Activated CD8-positive, alpha-beta memory T cell treated with anti-CD3 and anti-CD28 coated beads for 1 hour (primary cell): ENCODE measurements around the gene SLC9A9.

ENCODE experiments used
- DNase-seq, 2 donors: peaks; one replicate each; pipeline ENCODE4 v3.0.0-alpha.2; 2020; ENCODE audit warnings: low read depth in 1 of 2; ENCODE audit errors: extremely low read depth in 1 of 2

Gene SLC9A9

DNA sequence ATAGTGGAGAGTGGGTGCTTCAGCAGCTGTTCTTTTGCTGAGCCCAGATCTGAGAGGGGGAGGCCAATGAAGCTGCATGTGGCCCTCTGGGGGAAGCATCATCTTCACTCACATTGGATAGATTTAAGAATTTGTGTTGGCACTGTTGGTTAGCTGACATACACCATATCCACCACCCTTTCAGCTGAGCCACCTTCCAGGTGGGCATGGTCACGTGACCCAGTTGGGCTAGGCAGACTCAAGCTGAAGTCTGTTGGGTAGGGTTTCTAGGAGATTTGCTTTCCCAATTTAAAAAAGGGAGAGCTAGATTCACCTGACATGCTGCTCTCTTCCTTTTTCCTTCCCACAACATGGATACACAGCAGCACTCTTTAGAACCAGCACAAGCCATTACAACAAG lies 417.7 kb downstream of the SLC9A9 start:
- no peak for DNase-seq

DNA sequence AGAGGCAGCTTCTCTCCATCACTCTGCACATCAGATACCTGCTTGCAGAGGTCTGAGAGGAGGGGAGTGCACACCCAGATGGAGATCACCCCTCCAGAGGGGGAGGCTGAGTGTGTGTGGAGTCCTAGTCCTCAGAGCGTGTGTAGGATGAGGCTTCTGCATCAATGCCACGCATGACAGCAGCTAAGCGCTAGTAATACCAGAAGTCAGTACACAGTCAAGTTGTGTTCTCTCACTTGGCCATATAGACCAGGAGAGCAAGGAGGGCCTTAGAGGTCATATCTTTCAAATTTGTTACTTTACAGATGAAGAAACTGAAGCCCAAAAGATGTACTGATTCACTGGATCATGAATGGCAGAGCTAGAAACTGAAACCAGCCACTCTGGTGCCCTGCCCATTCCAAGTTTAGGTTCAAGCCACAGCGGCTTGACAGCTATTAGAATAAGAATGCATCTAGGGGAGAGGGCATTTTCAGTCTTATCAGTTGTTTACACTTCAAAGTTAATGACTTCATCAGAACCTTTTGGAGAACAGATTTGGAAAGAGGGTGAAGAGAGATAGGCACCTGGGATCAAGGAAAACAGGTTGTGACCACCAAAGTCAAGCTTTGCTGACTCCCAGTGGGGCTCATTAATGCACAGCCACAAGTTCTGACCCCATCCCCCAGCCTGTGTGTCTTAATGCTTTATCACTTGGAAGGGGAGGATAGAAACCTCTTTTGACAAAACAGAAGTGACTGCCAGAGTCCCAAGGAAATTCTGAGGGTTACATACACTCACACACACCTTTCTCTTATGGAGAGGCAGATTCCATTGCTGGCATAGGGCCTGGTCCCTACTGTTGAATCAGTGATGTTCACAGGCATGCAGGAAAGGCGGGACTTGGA lies 418.4 kb downstream of the SLC9A9 start:
- DNase-seq, result no peak

DNA sequence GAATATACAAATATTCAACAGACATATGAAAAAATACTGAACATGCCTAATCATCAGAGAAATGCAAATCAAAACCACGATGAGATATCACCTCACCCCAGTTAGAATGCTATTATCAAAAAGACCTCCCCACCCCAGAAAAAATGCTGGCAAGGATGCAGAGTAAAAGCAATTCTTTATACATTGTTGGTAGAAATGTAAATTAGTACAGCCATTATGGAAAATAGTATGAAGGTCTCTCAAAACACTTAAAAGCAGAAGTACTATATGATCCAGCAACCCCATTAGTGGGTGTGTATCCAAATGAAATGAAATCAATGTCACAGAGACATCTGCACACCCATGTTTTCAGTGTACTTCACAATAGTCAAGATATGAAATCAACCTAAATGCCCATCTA lies 420.0 kb downstream of the SLC9A9 start:
- DNase-seq, result no peak

- DNase-seq, result no peak
These were observed 420.6 kb downstream of the SLC9A9 start for GRCh38 chr3:143427631-143428030.

- DNase-seq, result no peak
These were observed 423.4 kb downstream of the SLC9A9 start for GRCh38 chr3:143424874-143425273.

DNA sequence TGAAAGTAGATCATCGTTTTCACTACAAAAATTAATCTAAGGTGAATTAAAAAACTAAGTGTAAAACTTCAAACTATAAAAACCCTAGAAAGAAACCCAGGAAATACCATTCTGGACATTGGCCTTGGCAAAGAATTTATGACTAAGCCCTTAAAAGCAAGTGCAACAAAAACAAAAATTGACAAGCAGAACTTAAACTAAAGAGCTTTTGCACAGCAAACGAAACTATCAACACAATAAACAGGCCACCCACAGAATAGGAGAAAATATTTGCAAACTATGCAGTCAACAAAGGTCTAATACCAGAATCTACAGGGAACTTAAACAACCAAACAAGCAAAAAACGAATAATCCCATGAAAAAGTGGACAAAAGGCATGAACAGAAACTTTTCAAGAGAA lies 426.7 kb downstream of the SLC9A9 start:
- DNase-seq, result no peak

DNA sequence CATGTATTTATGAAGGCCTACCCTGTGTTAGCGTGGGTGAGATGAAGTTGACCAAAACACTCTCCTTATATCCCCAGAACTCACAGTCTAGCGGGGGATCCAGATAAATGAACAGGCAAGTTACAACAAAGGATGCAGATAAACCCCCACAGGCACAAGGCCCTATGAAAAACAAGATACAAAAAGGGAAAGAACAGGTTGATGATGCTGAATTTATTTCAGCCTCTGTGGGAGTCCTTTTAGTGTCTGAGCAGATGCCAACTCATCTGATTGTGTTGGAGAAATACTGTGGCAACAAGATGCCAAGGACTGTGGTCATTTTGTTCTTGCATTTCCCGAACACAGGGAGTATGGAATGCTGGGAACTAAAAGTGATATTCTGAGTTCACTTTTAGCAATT lies 428.7 kb downstream of the SLC9A9 start:
- DNase-seq, result no peak

- no peak for DNase-seq
These were observed 429.9 kb downstream of the SLC9A9 start for GRCh38 chr3:143418391-143418790.

GRCh38 chr3:143416229-143416628 lies 432.0 kb downstream of the SLC9A9 start:
- no peak for DNase-seq

DNA sequence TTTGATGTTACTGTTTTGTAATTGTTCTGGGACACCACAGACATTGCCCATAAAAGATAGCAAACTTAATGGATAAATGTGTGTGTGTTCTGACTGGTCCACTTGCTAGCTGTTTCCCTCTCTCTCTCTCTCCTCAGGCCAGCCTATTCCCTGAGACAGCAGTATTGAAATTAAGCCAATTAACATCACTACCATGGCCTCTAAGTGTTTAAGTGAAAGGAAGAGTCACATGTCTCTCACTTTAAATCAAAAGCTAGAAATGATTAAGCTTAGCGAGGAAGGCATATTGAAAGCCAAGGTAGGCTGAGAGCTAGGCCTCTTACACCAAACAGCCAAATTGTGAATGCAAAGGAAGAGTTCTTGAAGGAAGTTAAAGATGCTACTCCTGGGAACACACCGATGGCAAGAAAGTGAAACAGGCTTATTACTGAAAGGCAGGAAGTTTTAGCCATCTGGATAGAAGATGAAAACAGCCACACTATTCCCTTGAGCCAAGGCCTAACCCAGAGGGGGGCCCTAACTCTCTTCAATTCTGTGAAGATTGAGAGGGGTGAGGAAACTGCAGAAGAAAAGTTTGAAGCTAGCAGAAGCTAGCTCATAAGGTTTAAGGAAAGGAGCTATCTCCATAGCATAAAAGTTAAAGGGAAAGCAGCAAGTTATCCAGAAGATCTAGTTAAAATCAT lies 433.6 kb downstream of the SLC9A9 start:
- no peak for DNase-seq

- no peak for DNase-seq
These were observed 434.9 kb downstream of the SLC9A9 start for GRCh38 chr3:143413372-143413771.

DNA sequence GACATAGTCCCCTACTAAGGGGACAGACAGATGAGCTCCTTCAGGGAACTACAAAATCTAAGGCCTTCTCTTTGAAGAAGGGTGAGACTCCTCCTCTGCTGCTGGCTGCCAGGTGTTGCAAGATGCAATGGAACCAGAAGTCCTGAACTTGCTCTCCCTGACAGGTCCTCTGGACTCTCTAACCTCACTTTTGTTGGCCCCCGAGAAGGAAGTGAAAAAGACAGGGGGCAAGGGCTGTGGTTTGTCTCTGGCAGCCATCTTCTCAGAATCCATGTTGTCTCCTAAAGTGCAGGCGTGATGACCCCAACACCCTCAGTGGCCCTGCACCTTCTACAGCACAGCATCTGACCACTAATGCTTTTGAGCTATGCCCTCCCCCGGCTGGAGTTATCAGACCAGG lies 436.2 kb downstream of the SLC9A9 start:
- no peak for DNase-seq

DNA sequence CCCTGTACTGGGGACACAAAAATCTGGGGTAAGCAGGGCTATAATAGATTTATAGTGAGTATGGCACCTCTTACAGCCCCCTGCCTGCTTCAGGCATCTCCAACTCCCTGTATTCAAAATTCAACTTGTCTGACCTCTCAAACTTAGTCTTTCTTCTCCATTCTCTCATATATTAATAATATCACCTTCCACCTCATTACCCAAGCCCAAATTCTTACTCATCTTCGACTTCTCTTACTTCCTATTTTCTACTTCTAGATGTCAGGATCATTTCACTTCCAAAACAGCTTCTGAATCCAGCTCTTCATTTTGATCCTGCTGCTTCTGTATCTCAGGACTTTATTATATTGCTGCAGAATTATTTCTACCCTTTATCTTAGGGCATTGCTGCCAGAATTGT lies 438.0 kb downstream of the SLC9A9 start:
- no peak for DNase-seq

- DNase-seq, result no peak
These were observed 439.5 kb downstream of the SLC9A9 start for GRCh38 chr3:143408771-143409170.

DNA sequence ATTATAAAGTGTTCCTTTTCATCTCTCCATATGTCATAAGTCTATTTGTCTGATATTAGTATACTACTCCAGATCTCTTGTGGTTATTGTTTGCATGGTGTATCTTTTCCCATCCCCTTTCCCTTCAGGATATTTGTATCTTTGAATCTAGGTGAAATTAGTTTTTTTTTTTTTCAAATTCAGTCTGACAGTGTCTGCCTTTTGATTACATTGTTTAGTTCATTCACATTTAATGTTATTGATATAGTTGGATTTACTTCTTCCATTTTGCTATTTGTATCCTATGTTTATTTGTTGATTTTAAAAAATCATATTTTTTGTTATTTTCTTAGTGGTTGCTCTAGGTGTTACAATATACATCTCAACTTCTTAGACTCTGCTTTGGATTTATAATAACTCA lies 445.7 kb downstream of the SLC9A9 start:
- DNase-seq, result no peak

DNA sequence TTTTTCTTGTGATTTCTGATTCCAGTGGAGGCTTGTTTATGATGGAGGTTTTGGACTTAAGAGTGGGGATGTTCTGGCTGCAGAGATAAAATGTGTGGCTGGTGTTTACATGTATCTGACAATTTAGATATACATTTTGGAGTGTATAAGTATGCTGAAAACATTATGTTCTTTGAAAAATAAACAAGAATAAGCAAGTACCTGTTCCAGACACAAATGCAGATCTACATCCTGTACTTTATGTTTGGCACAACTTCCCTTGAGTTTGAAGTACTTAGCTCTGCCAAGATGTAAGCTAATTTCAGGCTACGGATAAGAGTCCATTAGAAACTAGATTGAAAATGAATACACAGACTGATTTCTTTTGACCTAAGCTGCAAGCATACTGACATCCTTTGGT lies 451.5 kb downstream of the SLC9A9 start:
- no peak for DNase-seq

- no peak for DNase-seq
These were observed 458.9 kb downstream of the SLC9A9 start for GRCh38 chr3:143389388-143389787.

DNA sequence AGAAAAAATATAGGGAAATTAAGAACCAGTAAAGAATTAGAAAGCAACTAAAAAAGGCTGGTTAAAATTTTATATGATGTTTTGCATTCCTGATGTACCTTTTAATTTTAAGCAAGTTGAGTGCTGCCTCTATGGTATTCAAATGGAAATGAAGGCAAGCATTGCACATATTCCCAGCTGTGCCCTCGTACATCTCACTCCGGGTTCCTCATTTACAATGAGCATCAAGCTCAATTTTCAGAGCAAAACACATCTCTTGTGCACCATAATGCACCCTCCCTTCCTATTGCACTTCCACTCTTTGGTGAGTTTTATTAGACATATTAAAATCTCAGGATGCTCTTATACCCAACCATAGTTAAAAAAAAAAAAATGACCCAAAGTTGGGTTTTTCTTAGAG lies 460.8 kb downstream of the SLC9A9 start:
- no peak for DNase-seq

- DNase-seq, result no peak
These were observed 464.2 kb downstream of the SLC9A9 start for GRCh38 chr3:143384076-143384475.

DNA sequence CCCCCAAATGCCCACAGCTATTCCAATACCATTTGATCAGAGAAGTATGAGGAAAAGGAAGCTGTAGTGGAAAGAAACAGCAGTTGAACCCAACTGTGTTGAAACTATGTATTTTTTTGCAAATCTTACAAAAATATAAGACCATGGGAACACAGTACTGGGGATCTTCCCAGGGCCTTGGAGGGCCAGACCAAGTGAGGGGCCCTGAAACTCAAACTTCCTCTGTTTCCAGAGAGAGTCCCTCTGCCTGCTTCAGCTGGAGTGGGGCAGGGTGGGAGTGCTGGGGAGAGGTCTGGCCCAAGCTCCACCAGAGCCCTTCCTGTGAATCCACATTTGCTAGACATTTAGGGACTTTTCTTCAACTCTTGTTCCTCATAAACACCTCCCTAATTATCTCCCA lies 464.8 kb downstream of the SLC9A9 start:
- DNase-seq, result no peak

DNA sequence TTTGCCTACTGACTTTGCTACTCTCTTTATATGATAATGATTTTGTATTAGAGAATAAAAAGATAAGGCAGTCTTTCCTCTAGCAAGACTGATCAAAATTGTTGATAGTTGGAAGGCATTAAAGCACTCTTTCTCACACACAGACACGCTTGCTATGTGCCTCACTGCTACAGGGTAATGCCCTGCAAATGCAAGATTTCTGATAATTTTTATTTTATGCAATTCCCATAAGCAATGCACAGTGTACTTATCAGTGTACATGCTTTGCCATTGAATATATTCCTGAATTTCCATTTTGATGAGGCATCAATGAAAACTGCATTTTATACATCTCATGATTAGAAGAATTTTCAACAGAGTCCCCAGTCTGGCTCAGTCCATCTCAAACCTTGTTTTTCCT lies 465.5 kb downstream of the SLC9A9 start:
- DNase-seq, result no peak

- DNase-seq, result no peak
These were observed 467.8 kb downstream of the SLC9A9 start for GRCh38 chr3:143380449-143380848.
